PFSK-1 (cell line): ENCODE results near the gene TRPM5.

Source experiments
- POLR2AphosphoS5 ChIP-seq: IDR thresholded peaks from 2 replicates; pipeline ENCODE4 v1.6.1; 2012; ENCODE audit warnings: low read depth, mild to moderate bottlenecking, control low read depth, low read length, moderate library complexity
- TAF1 ChIP-seq: IDR thresholded peaks from 2 replicates; pipeline ENCODE4 v1.6.1; 2012; ENCODE audit warnings: low read length, control low read depth, borderline replicate concordance; ENCODE audit not compliant: insufficient read depth
- TF ChIP-seq, protein P1 (sequence below), 2 experiments: IDR thresholded peaks; 2 replicates each; pipeline versions ENCODE4 v1.6.1 to v1.8.0; 2011 to 2012; ENCODE audit warnings: low read depth in 2 of 2, low read length in 2 of 2, control low read depth in 1 of 2, inconsistent platforms in 1 of 2, mild to moderate bottlenecking in 1 of 2, moderate library complexity in 1 of 2; ENCODE audit not compliant: insufficient read depth in 1 of 2

DNA sequence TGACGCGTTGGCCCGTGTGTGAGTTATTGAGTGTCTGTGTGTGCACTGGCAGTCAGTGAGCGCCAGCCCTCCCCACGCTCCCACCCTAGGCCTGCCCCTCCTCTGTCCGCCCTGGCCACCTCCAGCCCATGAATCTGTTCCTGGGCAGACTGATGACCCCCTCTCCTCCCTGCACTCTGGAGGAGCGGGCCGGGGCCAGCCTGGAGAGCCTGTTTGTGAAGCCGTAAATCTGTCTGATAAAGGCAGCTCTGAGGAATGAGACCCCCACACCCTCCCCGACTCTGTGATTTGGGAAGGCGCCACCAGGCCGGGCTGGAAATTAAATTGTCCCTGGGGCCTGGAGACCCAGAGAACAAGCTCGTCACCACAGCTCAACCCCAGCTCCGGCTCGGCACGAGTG is 35.2 kb downstream of the TRPM5 start:
- TF ChIP-seq POLR2AphosphoS5 = no peak
- no peak for TF ChIP-seq TAF1
- TF ChIP-seq, protein P1, sequence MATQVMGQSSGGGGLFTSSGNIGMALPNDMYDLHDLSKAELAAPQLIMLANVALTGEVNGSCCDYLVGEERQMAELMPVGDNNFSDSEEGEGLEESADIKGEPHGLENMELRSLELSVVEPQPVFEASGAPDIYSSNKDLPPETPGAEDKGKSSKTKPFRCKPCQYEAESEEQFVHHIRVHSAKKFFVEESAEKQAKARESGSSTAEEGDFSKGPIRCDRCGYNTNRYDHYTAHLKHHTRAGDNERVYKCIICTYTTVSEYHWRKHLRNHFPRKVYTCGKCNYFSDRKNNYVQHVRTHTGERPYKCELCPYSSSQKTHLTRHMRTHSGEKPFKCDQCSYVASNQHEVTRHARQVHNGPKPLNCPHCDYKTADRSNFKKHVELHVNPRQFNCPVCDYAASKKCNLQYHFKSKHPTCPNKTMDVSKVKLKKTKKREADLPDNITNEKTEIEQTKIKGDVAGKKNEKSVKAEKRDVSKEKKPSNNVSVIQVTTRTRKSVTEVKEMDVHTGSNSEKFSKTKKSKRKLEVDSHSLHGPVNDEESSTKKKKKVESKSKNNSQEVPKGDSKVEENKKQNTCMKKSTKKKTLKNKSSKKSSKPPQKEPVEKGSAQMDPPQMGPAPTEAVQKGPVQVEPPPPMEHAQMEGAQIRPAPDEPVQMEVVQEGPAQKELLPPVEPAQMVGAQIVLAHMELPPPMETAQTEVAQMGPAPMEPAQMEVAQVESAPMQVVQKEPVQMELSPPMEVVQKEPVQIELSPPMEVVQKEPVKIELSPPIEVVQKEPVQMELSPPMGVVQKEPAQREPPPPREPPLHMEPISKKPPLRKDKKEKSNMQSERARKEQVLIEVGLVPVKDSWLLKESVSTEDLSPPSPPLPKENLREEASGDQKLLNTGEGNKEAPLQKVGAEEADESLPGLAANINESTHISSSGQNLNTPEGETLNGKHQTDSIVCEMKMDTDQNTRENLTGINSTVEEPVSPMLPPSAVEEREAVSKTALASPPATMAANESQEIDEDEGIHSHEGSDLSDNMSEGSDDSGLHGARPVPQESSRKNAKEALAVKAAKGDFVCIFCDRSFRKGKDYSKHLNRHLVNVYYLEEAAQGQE (IDR thresholded peaks at IDR 0.05; ENCODE audit: insufficient read depth in 1 of 2, low read depth in 2 of 2, low read length in 2 of 2) = no peak
